Measurements from ENCODE around the gene GPR180.

DNA sequence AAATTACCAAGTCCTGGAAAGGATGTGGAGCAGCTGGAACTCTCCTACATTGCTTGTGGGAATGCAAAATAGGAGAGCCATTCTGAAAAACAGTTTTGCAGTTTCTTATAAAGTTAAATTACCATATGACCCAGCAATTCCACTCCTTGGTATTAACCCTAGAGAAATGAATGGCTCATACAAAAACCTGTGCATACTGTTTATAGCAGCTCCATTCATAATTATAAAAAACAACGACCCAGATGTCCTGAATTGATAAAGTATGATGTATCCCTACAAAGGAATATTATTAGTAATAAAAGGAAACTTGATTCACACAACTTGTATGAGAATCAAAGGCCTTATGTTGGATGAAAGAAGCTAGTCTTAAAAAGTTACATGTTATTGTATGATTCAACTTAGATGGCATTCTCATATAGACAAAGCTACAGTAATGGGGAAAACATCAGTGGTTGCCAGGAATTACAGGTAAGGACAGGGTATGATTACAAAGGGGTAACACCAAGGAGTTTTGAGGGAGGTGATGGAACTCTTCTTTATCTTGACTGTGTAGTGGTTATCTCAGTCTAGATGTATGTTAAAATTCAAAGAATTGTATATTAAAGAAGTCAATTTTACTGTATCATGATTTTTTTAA is 35.4 kb downstream of the GPR180 start:
- TF ChIP-seq, protein P1, sequence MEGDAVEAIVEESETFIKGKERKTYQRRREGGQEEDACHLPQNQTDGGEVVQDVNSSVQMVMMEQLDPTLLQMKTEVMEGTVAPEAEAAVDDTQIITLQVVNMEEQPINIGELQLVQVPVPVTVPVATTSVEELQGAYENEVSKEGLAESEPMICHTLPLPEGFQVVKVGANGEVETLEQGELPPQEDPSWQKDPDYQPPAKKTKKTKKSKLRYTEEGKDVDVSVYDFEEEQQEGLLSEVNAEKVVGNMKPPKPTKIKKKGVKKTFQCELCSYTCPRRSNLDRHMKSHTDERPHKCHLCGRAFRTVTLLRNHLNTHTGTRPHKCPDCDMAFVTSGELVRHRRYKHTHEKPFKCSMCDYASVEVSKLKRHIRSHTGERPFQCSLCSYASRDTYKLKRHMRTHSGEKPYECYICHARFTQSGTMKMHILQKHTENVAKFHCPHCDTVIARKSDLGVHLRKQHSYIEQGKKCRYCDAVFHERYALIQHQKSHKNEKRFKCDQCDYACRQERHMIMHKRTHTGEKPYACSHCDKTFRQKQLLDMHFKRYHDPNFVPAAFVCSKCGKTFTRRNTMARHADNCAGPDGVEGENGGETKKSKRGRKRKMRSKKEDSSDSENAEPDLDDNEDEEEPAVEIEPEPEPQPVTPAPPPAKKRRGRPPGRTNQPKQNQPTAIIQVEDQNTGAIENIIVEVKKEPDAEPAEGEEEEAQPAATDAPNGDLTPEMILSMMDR (IDR thresholded peaks at IDR 0.05) = no peak
- no peak for TF ChIP-seq POLR2A (IDR thresholded peaks at IDR 0.05)

Data from uterus (tissue), 2 donors.